ENCODE results near the gene PSEN1. TPM values are rescaled to one million over a fixed set of nuclear protein-coding genes. Genes with fewer than 3 reads are reported as not detected.

The PSEN1 gene
- total RNA-seq, 2 donors from 2014 or later: 39.5 to 64.0 TPM

GRCh38 chr14:73211251-73212040, 75.1 kb downstream of the PSEN1 start:
- peaks cover 18% of the 10 kb centered on the region for H3K36me3 Mint-ChIP-seq
- no peaks in the 10 kb centered on the region for H3K27me3 Mint-ChIP-seq
- H3K27ac Mint-ChIP-seq: no peak overlapping the region
- ATAC-seq: no peak
- no peak for DNase-seq (ENCODE audit: low spot score)
- no peaks in the 10 kb centered on the region for H3K4me1 Mint-ChIP-seq (ENCODE audit: low read depth in 2 of 2)
- no peaks in the 10 kb centered on the region for H3K9me3 Mint-ChIP-seq
- H3K4me3 Mint-ChIP-seq: no peak overlapping the region

GRCh38 chr14:73216030-73216429, 79.7 kb downstream of the PSEN1 start:
- no peaks in the 10 kb centered on the region for H3K9me3 Mint-ChIP-seq
- H3K36me3 Mint-ChIP-seq: peaks cover 21% of the 10 kb centered on the region

DNA sequence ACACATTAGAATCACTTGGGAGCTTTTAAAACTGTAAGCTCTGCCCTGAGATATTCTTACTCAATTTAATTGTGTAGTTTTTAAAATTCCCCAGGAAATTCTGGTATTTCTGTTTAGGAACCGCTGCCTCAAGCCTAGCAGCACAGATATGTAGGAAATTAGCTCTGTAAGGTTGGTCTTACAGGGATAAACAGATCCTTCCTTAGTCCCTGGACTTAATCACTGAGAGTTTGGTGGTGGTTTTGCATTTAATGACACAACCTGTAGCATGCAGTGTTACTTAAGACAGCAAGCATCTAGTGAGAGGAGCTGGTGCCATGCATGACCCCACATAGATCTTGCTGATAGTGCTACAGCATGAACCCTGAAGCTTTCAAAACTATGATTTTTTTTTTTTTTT, 81.1 kb downstream of the PSEN1 start:
- no peaks in the 10 kb centered on the region for H3K27me3 Mint-ChIP-seq
- no peak for ATAC-seq
- H3K4me3 Mint-ChIP-seq: no peak overlapping the region
- peaks cover 2 to 6% of the 10 kb centered on the region in 2 donors for H3K4me1 Mint-ChIP-seq (ENCODE audit: low read depth in 2 of 2)
- no peak for DNase-seq (ENCODE audit: low spot score)
- H3K36me3 Mint-ChIP-seq: peaks cover 21% of the 10 kb centered on the region
- H3K9me3 Mint-ChIP-seq: no peaks in the 10 kb centered on the region
- H3K27ac Mint-ChIP-seq: no peak overlapping the region

More at GRCh38 chr14:73216030-73216429, 79.7 kb downstream of the PSEN1 start:
- Mint-ChIP-seq H3K4me3 (no peak overlapping the region), H3K27me3 (no peaks in the 10 kb centered on the region), H3K27ac (no peak overlapping the region), H3K4me1 (ENCODE audit: low read depth in 2 of 2) (no peaks in the 10 kb centered on the region)
- DNase-seq (ENCODE audit: low spot score): no peak
- ATAC-seq: no peak

GRCh38 chr14:73220061-73220460, 83.8 kb downstream of the PSEN1 start:
- Mint-ChIP-seq H3K4me3 (no peak overlapping the region), H3K9me3 (no peaks in the 10 kb centered on the region), H3K27me3 (no peaks in the 10 kb centered on the region), H3K27ac (no peak overlapping the region), H3K4me1 (ENCODE audit: low read depth in 2 of 2) (peaks cover 2 to 10% of the 10 kb centered on the region in 2 donors), H3K36me3 (peaks cover 14% of the 10 kb centered on the region)
- ATAC-seq: no peak
- DNase-seq (ENCODE audit: low spot score): no peak

GRCh38 chr14:73220634-73221033, 84.3 kb downstream of the PSEN1 start:
- no peak for ATAC-seq
- Mint-ChIP-seq H3K4me3 (no peak overlapping the region), H3K27ac (no peak overlapping the region), H3K4me1 (ENCODE audit: low read depth in 2 of 2) (peaks cover 2 to 10% of the 10 kb centered on the region in 2 donors), H3K27me3 (no peaks in the 10 kb centered on the region), H3K9me3 (no peaks in the 10 kb centered on the region), H3K36me3 (peaks cover 14% of the 10 kb centered on the region)
- DNase-seq (ENCODE audit: low spot score): no peak

- Mint-ChIP-seq H3K27me3 (no peaks in the 10 kb centered on the region), H3K27ac (no peak overlapping the region), H3K9me3 (no peaks in the 10 kb centered on the region), H3K4me1 (ENCODE audit: low read depth in 2 of 2) (peaks cover 2 to 10% of the 10 kb centered on the region in 2 donors), H3K36me3 (peaks cover 14% of the 10 kb centered on the region), H3K4me3 (peak overlapping the region; percentile 18)
- no peak for ATAC-seq
- no peak for DNase-seq (ENCODE audit: low spot score)
Observed at GRCh38 chr14:73221945-73222344, 85.6 kb downstream of the PSEN1 start.

- ATAC-seq (peak in 1 of 2 donors; percentile 69), DNase-seq (ENCODE audit: low spot score) (no peak)
- Mint-ChIP-seq H3K27ac (peak overlapping the region; percentile 44 to 54), H3K4me1 (ENCODE audit: low read depth in 2 of 2) (peaks cover 2 to 10% of the 10 kb centered on the region in 2 donors), H3K4me3 (no peak overlapping the region), H3K36me3 (peaks cover 14% of the 10 kb centered on the region), H3K27me3 (no peaks in the 10 kb centered on the region), H3K9me3 (no peaks in the 10 kb centered on the region)
Observed at GRCh38 chr14:73223049-73223448, 86.7 kb downstream of the PSEN1 start.

GRCh38 chr14:73225496-73225895, 89.2 kb downstream of the PSEN1 start:
- H3K27ac Mint-ChIP-seq: no peak overlapping the region
- no peaks in the 10 kb centered on the region for H3K36me3 Mint-ChIP-seq
- H3K9me3 Mint-ChIP-seq: no peaks in the 10 kb centered on the region
- no peak for DNase-seq (ENCODE audit: low spot score)
- H3K27me3 Mint-ChIP-seq: no peaks in the 10 kb centered on the region
- H3K4me1 Mint-ChIP-seq (ENCODE audit: low read depth in 2 of 2): peaks cover 2 to 10% of the 10 kb centered on the region in 2 donors
- H3K4me3 Mint-ChIP-seq: no peak overlapping the region
- ATAC-seq: no peak

DNA sequence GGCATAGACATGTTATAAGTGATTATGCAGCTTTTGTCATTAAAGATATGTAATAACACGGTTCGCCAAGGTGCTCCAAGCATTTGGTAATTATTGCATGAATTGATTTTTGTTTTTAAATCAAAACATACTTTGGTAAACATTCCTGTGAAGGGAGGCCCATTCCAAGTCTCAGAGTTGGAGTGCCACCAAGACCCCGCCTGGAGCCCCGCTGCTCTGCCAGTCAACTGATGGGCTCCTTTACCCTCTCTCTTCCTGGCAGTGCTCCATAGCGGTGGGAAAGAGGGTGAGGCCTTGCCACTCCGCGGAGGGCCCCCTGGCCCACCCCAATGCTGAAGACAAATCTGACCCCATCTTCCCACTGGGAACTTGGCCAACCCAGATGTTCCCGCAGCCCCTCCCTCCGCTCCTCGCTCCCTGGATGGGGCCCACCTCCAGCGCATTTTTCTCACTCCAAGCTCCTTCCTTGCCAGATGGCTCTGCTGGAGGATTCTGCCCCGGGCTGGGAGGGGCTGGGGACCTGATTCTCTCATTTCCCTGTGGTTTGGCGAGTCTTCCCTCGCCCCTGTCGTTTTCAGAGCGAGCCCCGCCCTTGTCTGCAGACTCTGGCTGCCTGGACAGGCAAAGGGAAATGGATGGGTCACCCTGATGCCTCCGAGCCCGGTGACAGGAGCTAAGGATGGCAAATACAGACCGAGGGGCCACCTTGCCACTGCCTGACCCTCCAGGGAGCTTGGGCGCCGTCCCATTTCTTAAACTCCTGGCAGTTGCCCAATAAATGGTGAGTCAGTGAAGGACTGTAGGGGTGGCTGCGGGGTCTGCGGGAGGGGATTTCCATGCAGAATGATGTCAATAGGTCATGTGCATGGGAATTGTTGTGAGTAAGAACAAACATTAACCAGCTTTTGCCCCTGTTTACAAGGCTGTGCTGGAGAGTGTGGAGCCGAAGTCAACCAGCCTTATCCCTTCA, 91.8 kb downstream of the PSEN1 start:
- Mint-ChIP-seq H3K4me1 (ENCODE audit: low read depth in 2 of 2) (peaks cover 0 to 4% of the 10 kb centered on the region in 2 donors), H3K36me3 (no peaks in the 10 kb centered on the region), H3K27ac (no peak overlapping the region), H3K27me3 (peaks cover 0 to 3% of the 10 kb centered on the region in 2 donors), H3K4me3 (no peak overlapping the region), H3K9me3 (no peaks in the 10 kb centered on the region)
- DNase-seq (ENCODE audit: low spot score): no peak
- ATAC-seq: peak in 1 of 2 donors; percentile 33

DNA sequence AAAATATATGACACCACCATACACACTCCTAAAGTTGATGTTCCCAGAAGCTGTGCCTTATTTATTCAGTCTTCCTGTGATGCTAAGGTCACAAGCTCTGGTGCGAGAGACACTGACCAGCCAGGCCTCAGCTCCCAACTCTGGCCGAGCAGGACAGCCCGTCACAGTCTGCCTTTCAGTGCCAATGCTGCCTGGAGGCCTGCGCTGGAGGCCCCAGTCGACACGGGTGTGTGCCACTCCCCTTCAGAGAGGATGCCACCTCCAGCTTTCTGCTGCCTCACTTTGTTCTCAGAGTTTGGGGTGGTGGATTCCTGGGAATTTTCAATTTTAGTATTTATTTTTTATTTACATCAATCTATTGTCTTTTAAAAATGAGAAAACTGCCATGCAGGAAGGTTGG, 93.7 kb downstream of the PSEN1 start:
- peaks cover 12 to 13% of the 10 kb centered on the region in 2 donors for H3K27me3 Mint-ChIP-seq
- DNase-seq (ENCODE audit: low spot score): no peak
- no peak for ATAC-seq
- no peaks in the 10 kb centered on the region for H3K36me3 Mint-ChIP-seq
- H3K9me3 Mint-ChIP-seq: no peaks in the 10 kb centered on the region
- no peak overlapping the region for H3K4me3 Mint-ChIP-seq
- H3K27ac Mint-ChIP-seq: no peak overlapping the region
- H3K4me1 Mint-ChIP-seq (ENCODE audit: low read depth in 2 of 2): no peaks in the 10 kb centered on the region

- no peak overlapping the region for H3K4me3 Mint-ChIP-seq
- DNase-seq (ENCODE audit: low spot score): no peak
- no peak overlapping the region for H3K27ac Mint-ChIP-seq
- H3K27me3 Mint-ChIP-seq: peaks cover 31 to 34% of the 10 kb centered on the region in 2 donors
- peak; percentile 34 for ATAC-seq
- H3K36me3 Mint-ChIP-seq: peaks cover 5% of the 10 kb centered on the region
- no peaks in the 10 kb centered on the region for H3K9me3 Mint-ChIP-seq
- peaks cover 6 to 11% of the 10 kb centered on the region in 2 donors for H3K4me1 Mint-ChIP-seq (ENCODE audit: low read depth in 2 of 2)
Observed at GRCh38 chr14:73231981-73232851, 95.9 kb downstream of the PSEN1 start.

GRCh38 chr14:73232984-73233383, 96.7 kb downstream of the PSEN1 start:
- H3K27me3 Mint-ChIP-seq: peaks cover 32 to 36% of the 10 kb centered on the region in 2 donors
- peaks cover 5% of the 10 kb centered on the region for H3K36me3 Mint-ChIP-seq
- ATAC-seq (no peak), DNase-seq (ENCODE audit: low spot score) (no peak)
- H3K27ac Mint-ChIP-seq: no peak overlapping the region
- peaks cover 7 to 11% of the 10 kb centered on the region in 2 donors for H3K4me1 Mint-ChIP-seq (ENCODE audit: low read depth in 2 of 2)
- H3K4me3 Mint-ChIP-seq: no peak overlapping the region
- no peaks in the 10 kb centered on the region for H3K9me3 Mint-ChIP-seq

DNA sequence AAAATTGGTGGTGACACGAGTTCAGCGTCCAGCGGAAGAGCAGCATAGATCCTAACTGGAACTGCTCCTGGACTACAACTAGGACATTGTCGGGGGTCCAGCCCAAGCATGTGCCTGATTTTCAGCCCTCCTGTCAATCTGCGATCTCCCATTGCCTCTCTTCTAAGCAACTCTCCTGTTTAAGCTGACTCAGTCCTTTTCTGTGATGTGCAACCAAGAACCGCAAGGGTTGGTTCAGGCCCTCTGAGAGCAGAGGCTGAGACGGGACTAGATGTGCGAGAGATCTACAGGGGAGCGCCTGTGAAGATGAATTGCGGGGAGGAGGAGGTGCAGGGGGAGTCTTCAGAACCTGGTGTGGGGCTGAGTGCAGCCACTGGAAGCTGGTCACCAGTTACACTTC, 97.3 kb downstream of the PSEN1 start:
- peaks cover 7 to 11% of the 10 kb centered on the region in 2 donors for H3K4me1 Mint-ChIP-seq (ENCODE audit: low read depth in 2 of 2)
- DNase-seq (ENCODE audit: low spot score): no peak
- H3K9me3 Mint-ChIP-seq: no peaks in the 10 kb centered on the region
- ATAC-seq: no peak
- H3K36me3 Mint-ChIP-seq: peaks cover 5% of the 10 kb centered on the region
- H3K4me3 Mint-ChIP-seq: no peak overlapping the region
- peaks cover 32 to 36% of the 10 kb centered on the region in 2 donors for H3K27me3 Mint-ChIP-seq
- no peak overlapping the region for H3K27ac Mint-ChIP-seq

Measured in natural killer cell treated with Interleukin-12 subunit alpha and Interleukin-12 subunit beta and Interleukin-15 and Interleukin-18, amount 100 ng/mL, for 72 hours (primary cell).